Measurements from ENCODE around the gene BPIFB3.
A peak's percentile ranks its signal among the peaks of the same experiment; 100 is the strongest.

The BPIFB3 gene

GRCh38 chr20:33059136-33059535 is 5.4 kb downstream of the BPIFB3 start:
- TF ChIP-seq CTCF (IDR thresholded peaks at IDR 0.05; ENCODE audit: low read depth, low read length) = no peak
- H3K4me3 ChIP-seq (replicated peaks in 1 of 2; ENCODE audit: low read depth in 2 of 2, low read length in 2 of 2) = no peak overlapping the region
- DNase-seq (ENCODE audit: low read depth in 2 of 2) = no peak

DNA sequence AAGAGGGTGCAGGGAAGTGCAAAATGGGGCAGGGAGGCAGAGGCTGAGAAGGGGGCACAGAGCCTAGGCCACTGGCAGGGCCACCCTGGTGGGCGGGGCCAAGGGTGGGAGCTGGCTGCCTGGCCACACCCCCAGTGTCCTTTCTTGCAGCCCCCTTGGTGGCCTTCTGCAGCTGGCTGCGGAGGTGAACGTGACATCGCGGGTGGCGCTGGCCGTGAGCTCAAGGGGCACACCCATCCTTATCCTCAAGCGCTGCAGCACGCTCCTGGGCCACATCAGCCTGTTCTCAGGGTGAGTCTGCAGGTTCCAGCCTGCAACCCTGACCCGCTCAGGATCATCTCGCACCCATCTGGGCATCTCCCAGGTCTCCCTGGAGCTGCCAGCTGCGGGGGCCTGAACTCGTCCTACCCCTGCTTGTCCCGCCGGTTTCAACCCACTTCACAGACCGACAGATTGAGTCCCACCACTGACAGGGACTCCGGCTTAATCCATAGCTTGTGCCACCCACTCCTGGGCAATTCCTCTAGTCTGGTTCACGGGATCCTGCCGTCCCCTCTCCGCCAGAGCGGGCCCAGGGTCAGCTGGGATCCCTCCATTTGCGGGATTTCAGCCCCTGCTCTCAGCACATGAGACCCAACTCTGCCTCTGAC is 6.2 kb downstream of the BPIFB3 start:
- H3K4me3 ChIP-seq (replicated peaks in 1 of 2; ENCODE audit: low read depth in 2 of 2, low read length in 2 of 2) = no peak overlapping the region
- DNase-seq (ENCODE audit: low read depth in 2 of 2) = no peak
- no peak for TF ChIP-seq CTCF (IDR thresholded peaks at IDR 0.05; ENCODE audit: low read depth, low read length)

DNA sequence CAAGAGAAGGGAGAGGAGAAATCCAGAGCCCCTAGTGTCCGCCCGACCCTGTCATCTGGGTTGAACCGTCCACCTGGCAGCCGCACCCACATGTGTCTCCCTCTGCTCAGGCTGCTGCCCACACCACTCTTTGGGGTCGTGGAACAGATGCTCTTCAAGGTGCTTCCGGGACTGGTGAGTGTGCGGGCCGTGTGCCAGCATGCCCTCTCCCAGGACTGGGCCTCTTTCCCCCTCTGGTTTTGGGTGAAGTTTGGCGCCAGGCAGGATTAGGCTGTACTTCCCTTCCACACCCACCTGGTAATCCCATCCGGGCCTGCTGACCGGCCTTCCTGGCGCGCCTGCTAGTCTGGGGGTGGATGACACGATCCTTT is 7.9 kb downstream of the BPIFB3 start:
- no peak for DNase-seq (ENCODE audit: low read depth in 2 of 2)
- no peak for TF ChIP-seq CTCF (IDR thresholded peaks at IDR 0.05; ENCODE audit: low read depth, low read length)
- H3K4me3 ChIP-seq (replicated peaks in 1 of 2; ENCODE audit: low read depth in 2 of 2, low read length in 2 of 2) = no peak overlapping the region

DNA sequence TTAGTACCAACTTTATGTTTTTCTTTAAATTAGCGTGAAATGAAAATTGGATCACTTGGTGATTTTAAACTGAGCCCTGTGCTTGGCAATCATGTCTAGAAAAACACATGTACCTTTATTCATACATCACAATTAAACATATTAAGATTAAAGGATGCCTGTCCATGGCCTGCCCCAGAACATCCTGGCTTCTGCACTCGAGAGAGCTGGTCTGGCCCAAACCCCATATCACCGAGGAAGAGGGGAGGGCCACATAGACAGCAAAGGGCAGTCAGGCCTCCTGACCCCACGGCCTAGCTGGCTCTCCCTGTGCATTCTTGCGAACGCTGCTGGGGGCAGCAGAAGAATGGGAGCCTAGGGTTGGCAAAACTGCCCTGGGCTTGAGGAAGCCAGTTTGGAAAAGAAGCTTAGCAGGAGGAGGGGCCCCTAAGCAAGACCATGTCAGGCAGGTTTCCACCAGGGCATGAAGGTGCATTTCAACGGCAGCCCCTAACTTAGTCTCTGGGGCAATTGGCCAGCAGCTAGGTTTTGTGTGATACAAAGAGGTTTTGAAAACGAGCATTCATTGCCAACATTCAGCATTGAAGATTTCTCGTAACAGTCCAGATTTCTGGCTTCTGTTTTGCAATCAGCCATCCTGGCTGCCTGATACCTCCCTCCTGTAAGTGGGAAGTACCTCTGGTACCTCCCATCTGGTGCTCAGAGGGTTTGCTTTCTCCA is 8.6 kb downstream of the BPIFB3 start:
- H3K4me3 ChIP-seq (replicated peaks in 1 of 2; ENCODE audit: low read depth in 2 of 2, low read length in 2 of 2) = no peak overlapping the region
- TF ChIP-seq CTCF (IDR thresholded peaks at IDR 0.05; ENCODE audit: low read depth, low read length) = no peak

GRCh38 chr20:33062825-33063149 is 9.1 kb downstream of the BPIFB3 start:
- no peak overlapping the region for H3K4me3 ChIP-seq (replicated peaks in 1 of 2; ENCODE audit: low read depth in 2 of 2, low read length in 2 of 2)
- DNase-seq (ENCODE audit: low read depth in 2 of 2) = no peak
- TF ChIP-seq CTCF (IDR thresholded peaks at IDR 0.05; ENCODE audit: low read depth, low read length) = no peak

More for the DNA sequence above, 8.6 kb downstream of the BPIFB3 start:
- DNase-seq (ENCODE audit: low read depth in 2 of 2) = peak in 1 of 2 donors; percentile 3

DNA sequence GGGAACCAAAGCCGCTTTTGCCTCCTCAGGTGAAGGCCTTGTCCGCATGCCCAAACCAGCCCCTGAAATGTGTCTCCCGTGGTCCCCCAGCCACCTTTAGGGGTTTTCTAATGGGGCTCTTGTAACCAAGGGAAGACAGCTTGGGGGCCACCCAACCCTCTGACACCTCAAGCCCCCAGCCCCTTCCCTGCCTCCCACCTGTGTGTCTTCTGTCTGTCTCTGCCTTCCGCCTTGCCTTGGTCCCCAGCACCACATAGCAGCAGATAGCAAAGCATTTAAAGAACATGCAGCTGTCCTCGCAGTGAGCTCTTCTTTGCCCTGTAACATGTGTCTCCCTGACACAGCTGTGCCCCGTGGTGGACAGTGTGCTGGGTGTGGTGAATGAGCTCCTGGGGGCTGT is 9.6 kb downstream of the BPIFB3 start:
- H3K4me3 ChIP-seq (replicated peaks in 1 of 2; ENCODE audit: low read depth in 2 of 2, low read length in 2 of 2) = no peak overlapping the region
- DNase-seq (ENCODE audit: low read depth in 2 of 2) = no peak
- TF ChIP-seq CTCF (IDR thresholded peaks at IDR 0.05; ENCODE audit: low read depth, low read length) = no peak

All from cardiac fibroblast (primary cell).